Ovary (tissue), 3 donors: ENCODE measurements around the gene COPZ2.
A peak's percentile ranks its signal among the peaks of the same experiment; 100 is the strongest.

Experiments
- POLR2A ChIP-seq: fragments of 450-650 bp; IDR thresholded peaks from one replicate; pipeline ENCODE4 v1.6.1; 2017; ENCODE audit warnings: antibody characterized with exemption, mild to moderate bottlenecking, moderate library complexity
- TF ChIP-seq, protein P1 (sequence below), 3 donors: fragments of 450-650 bp in 2 of 3; fragments of 200-600 bp in 1 of 3; IDR thresholded peaks; one replicate each; pipeline versions ENCODE4 v1.5.1 to v1.8.0; 2016 to 2022; ENCODE audit warnings: antibody characterized with exemption in 3 of 3, mild to moderate bottlenecking in 1 of 3
- donor health status: DM: no; HTN: no; CAD: no.

DNA sequence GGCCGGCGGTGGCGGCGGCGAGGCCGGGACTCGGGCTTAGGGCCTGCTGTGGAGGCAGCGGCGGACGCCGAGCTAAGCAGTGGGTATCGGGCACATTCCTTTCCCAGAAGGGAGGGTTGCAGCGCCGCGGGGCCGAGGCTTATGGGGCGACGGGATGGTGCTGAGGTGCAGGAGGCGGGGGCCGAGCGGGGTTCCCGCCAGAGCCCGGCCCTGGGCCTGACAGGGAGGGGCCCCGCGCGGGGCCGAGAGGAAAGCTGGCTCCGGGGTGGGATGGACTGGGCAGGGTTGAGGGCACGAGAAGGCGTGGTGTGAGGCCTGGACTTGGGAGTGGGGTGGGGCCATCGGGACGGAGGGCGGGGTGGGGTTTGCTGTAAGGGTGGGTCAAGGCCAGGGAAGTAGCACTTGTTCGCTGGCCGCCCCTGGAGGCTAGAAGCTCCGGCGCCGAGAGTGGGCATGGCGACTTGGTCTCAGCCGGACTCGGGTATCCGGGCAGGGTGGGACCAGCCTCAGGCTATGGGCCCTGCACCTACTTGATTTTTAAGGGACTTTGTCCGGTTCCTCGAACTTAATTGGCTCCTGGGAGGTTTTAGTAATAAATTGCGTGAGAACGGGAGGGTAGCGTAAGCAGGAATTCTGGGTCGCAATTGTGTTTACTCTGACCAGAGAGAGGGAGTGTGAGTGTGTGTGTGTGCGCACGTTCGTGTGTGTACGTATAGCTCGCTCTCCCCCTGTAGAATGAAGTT, 11.0 kb upstream of the COPZ2 start:
- TF ChIP-seq, protein P1, sequence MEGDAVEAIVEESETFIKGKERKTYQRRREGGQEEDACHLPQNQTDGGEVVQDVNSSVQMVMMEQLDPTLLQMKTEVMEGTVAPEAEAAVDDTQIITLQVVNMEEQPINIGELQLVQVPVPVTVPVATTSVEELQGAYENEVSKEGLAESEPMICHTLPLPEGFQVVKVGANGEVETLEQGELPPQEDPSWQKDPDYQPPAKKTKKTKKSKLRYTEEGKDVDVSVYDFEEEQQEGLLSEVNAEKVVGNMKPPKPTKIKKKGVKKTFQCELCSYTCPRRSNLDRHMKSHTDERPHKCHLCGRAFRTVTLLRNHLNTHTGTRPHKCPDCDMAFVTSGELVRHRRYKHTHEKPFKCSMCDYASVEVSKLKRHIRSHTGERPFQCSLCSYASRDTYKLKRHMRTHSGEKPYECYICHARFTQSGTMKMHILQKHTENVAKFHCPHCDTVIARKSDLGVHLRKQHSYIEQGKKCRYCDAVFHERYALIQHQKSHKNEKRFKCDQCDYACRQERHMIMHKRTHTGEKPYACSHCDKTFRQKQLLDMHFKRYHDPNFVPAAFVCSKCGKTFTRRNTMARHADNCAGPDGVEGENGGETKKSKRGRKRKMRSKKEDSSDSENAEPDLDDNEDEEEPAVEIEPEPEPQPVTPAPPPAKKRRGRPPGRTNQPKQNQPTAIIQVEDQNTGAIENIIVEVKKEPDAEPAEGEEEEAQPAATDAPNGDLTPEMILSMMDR (IDR thresholded peaks at IDR 0.05), result no peak
- peak; percentile 42 for TF ChIP-seq POLR2A
